ENCODE data around the gene GARIN5A. TPM values are rescaled to one million over a fixed set of nuclear protein-coding genes. Genes with fewer than 3 reads are reported as not detected.
A peak's percentile ranks its signal among the peaks of the same experiment; 100 is the strongest.

The GARIN5A gene
- total and polyA plus RNA-seq, 2 experiments from 2014 or later: 5.0 to 10.4 TPM

DNA sequence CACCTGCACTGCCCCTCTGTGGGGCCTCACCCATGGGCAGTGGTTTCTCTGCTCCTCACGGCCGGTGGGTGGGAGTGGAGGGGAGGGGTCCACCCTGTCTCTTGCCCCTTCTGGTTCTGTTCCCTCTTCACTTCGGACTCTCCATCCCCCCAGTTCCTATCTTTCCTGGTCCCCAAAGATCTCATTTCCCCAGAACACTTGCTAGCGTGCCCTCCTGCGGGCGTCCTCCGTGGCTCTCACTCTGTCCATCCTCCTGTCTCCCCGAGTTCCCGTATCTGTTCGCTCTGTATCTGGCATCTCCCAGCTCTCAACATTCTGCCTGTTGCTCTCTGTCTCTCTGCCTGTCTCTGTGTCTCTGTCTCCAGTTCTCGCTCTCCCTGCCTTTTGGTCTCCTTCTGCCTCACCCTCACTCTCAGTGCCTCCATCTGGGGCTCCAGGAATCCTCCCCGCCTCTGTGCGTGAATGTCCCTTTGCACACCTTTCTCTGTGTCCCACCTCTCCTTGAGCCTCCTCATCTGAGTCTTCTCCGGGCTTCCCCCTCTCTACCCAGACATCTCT, 57.5 kb downstream of the GARIN5A start:
- no peaks in the 10 kb centered on the region for H3K36me3 ChIP-seq (replicated peaks; ENCODE audit: insufficient read depth, low read depth)
- H4K20me1 ChIP-seq (ENCODE audit: insufficient read depth, poor library complexity, severe bottlenecking): no peaks in the 10 kb centered on the region
- H3K4me1 ChIP-seq (ENCODE audit: insufficient read depth): peaks cover 7% of the 10 kb centered on the region
- peaks cover 26% of the 10 kb centered on the region for H3K27me3 ChIP-seq
- H3K4me2 ChIP-seq: no peak overlapping the region
- H3K9me2 ChIP-seq (replicated peaks; ENCODE audit: insufficient read depth): no peaks in the 10 kb centered on the region
- H3K4me3 ChIP-seq: no peak overlapping the region
- DNase-seq (ENCODE audit: low spot score): no peak
- 14% methylated on average over 14 of the region's 14 CpGs for WGBS (ENCODE audit: low lambda C conversion rate, missing lambda C conversion rate)
- no peak overlapping the region for H3K27ac ChIP-seq
- no peak overlapping the region for H2AFZ ChIP-seq
- TF ChIP-seq EZH2phosphoT487 (IDR thresholded peaks at IDR 0.05; ENCODE audit: low read depth, severe bottlenecking, unreplicated experiment): no peak
- TF ChIP-seq EZH2 (IDR thresholded peaks at IDR 0.05; ENCODE audit: borderline replicate concordance): peak; percentile 30
- no peak for TF ChIP-seq CTCF (IDR thresholded peaks at IDR 0.05; ENCODE audit: poor library complexity)
- no peaks in the 10 kb centered on the region for H3K79me2 ChIP-seq
- no peaks in the 10 kb centered on the region for H3K9me3 ChIP-seq (ENCODE audit: low read depth)

GRCh38 chr19:50418176-50419021, 58.2 kb downstream of the GARIN5A start, which contains the start of gene SPIB:
TSS of gene SPIB (plus strand) at chr19:50418938. CDS start at chr19:50418963, 25 bp downstream.
- 30% methylated on average over 26 of the region's 34 CpGs for WGBS (ENCODE audit: low lambda C conversion rate, missing lambda C conversion rate)
- H3K79me2 ChIP-seq: no peaks in the 10 kb centered on the region
- no peak within 1 kb of the TSS for H3K27ac ChIP-seq
- TF ChIP-seq EZH2phosphoT487 (IDR thresholded peaks at IDR 0.05; ENCODE audit: low read depth, severe bottlenecking, unreplicated experiment): no peak
- no peak for TF ChIP-seq CTCF (IDR thresholded peaks at IDR 0.05; ENCODE audit: poor library complexity)
- peak; percentile 70 for TF ChIP-seq EZH2 (IDR thresholded peaks at IDR 0.05; ENCODE audit: borderline replicate concordance)
- peaks cover 7% of the 10 kb centered on the region for H3K4me1 ChIP-seq (ENCODE audit: insufficient read depth)
- peak; percentile 12 for DNase-seq (ENCODE audit: low spot score)
- no peak within 1 kb of the TSS for H3K4me3 ChIP-seq
- no peaks in the 10 kb centered on the region for H4K20me1 ChIP-seq (ENCODE audit: insufficient read depth, poor library complexity, severe bottlenecking)
- H3K9me3 ChIP-seq (ENCODE audit: low read depth): no peaks in the 10 kb centered on the region
- no peak within 1 kb of the TSS for H2AFZ ChIP-seq
- H3K27me3 ChIP-seq: peaks cover 26% of the 10 kb centered on the region
- H3K9me2 ChIP-seq (replicated peaks; ENCODE audit: insufficient read depth): no peaks in the 10 kb centered on the region
- no peak within 1 kb of the TSS for H3K4me2 ChIP-seq
- no peaks in the 10 kb centered on the region for H3K36me3 ChIP-seq (replicated peaks; ENCODE audit: insufficient read depth, low read depth)

- Histone ChIP-seq H3K9me3 (ENCODE audit: low read depth) (no peaks in the 10 kb centered on the region), H3K9me2 (replicated peaks; ENCODE audit: insufficient read depth) (no peaks in the 10 kb centered on the region), H3K4me3 (no peak overlapping the region), H3K36me3 (replicated peaks; ENCODE audit: insufficient read depth, low read depth) (no peaks in the 10 kb centered on the region), H3K79me2 (no peaks in the 10 kb centered on the region), H2AFZ (no peak overlapping the region), H3K4me2 (no peak overlapping the region), H3K4me1 (ENCODE audit: insufficient read depth) (peaks cover 7% of the 10 kb centered on the region), H3K27ac (no peak overlapping the region), H4K20me1 (ENCODE audit: insufficient read depth, poor library complexity, severe bottlenecking) (no peaks in the 10 kb centered on the region), H3K27me3 (peaks cover 26% of the 10 kb centered on the region)
- peak; percentile 44 for DNase-seq (ENCODE audit: low spot score)
- 87% methylated on average over 18 of the region's 42 CpGs for WGBS (ENCODE audit: low lambda C conversion rate, missing lambda C conversion rate)
- TF ChIP-seq CTCF (IDR thresholded peaks at IDR 0.05; ENCODE audit: poor library complexity) (no peak), EZH2 (IDR thresholded peaks at IDR 0.05; ENCODE audit: borderline replicate concordance) (no peak), EZH2phosphoT487 (IDR thresholded peaks at IDR 0.05; ENCODE audit: low read depth, severe bottlenecking, unreplicated experiment) (no peak)
These were observed 59.3 kb downstream of the GARIN5A start for GRCh38 chr19:50417111-50418081.

Other genes starting within 250 kb of the GARIN5A start
- 0.24 and 0.40 TPM in 2 replicates for gene KCNC3, start 147.5 kb downstream of the GARIN5A start, total RNA-seq
- 1.5 and 1.6 TPM in 2 replicates for gene KCNC3, start 147.5 kb downstream of the GARIN5A start, polyA plus RNA-seq
- gene NAPSA, start 111.2 kb downstream of the GARIN5A start, total RNA-seq: 7.3 and 12.4 TPM in 2 replicates
- gene NAPSA, start 111.2 kb downstream of the GARIN5A start, polyA plus RNA-seq: 2.7 and 12.1 TPM in 2 replicates
- gene NR1H2, start 100.4 kb downstream of the GARIN5A start, total RNA-seq: 41.4 and 53.2 TPM in 2 replicates
- 55.9 and 62.9 TPM in 2 replicates for gene NR1H2, start 100.4 kb downstream of the GARIN5A start, polyA plus RNA-seq
- 13.6 and 18.2 TPM in 2 replicates for gene POLD1, start 92.5 kb downstream of the GARIN5A start, total RNA-seq
- 32.6 and 40.4 TPM in 2 replicates for gene POLD1, start 92.5 kb downstream of the GARIN5A start, polyA plus RNA-seq
- gene SPIB, start 57.9 kb downstream of the GARIN5A start, total RNA-seq: 2.8 TPM in 2 replicates
- gene SPIB, start 57.9 kb downstream of the GARIN5A start, polyA plus RNA-seq: 0.63 and 1.7 TPM in 2 replicates
- gene MYBPC2, start 44.0 kb downstream of the GARIN5A start, total RNA-seq: 0.07 and 0.16 TPM in 2 replicates
- 0.04 TPM in 1 of 2 replicates, not detected in the other for gene MYBPC2, start 44.0 kb downstream of the GARIN5A start, polyA plus RNA-seq
- 147 and 160 TPM in 2 replicates for gene EMC10, start 341 bp downstream of the GARIN5A start, total RNA-seq
- 31.3 and 35.6 TPM in 2 replicates for gene EMC10, start 341 bp downstream of the GARIN5A start, polyA plus RNA-seq
- 19.0 and 28.1 TPM in 2 replicates for gene JOSD2, start 34.3 kb upstream of the GARIN5A start, total RNA-seq
- 81.8 and 82.9 TPM in 2 replicates for gene JOSD2, start 34.3 kb upstream of the GARIN5A start, polyA plus RNA-seq
- gene ASPDH, start 37.1 kb upstream of the GARIN5A start, total RNA-seq: 9.0 and 9.2 TPM in 2 replicates
- gene ASPDH, start 37.1 kb upstream of the GARIN5A start, polyA plus RNA-seq: 5.2 and 7.4 TPM in 2 replicates
- gene LRRC4B, start 91.6 kb upstream of the GARIN5A start, total RNA-seq: 6.0 and 7.7 TPM in 2 replicates
- gene LRRC4B, start 91.6 kb upstream of the GARIN5A start, polyA plus RNA-seq: 1.8 and 2.1 TPM in 2 replicates
- gene SYT3, start 163.0 kb upstream of the GARIN5A start, total RNA-seq: 0.48 and 1.5 TPM in 2 replicates
- 2.2 and 4.3 TPM in 2 replicates for gene SYT3, start 163.0 kb upstream of the GARIN5A start, polyA plus RNA-seq
- 2.2 and 4.1 TPM in 2 replicates for gene C19orf81, start 172.6 kb upstream of the GARIN5A start, total RNA-seq
- gene C19orf81, start 172.6 kb upstream of the GARIN5A start, polyA plus RNA-seq: 12.4 and 14.7 TPM in 2 replicates
- 0.24 and 2.3 TPM in 2 replicates for gene SHANK1, start 243.0 kb upstream of the GARIN5A start, total RNA-seq
- gene SHANK1, start 243.0 kb upstream of the GARIN5A start, polyA plus RNA-seq: 0.56 and 1.4 TPM in 2 replicates
- 27.6 and 30.3 TPM in 2 replicates for gene CLEC11A, start 246.5 kb upstream of the GARIN5A start, total RNA-seq
- 72.4 and 111 TPM in 2 replicates for gene CLEC11A, start 246.5 kb upstream of the GARIN5A start, polyA plus RNA-seq

All from hepatocyte (in vitro differentiated cells).